ENCODE results near the gene BSX. TPM values are rescaled to one million over a fixed set of nuclear protein-coding genes. Genes with fewer than 3 reads are reported as not detected.

The BSX gene
- total RNA-seq, 1 donor from 2014 or later, result not detected

GRCh38 chr11:123018702-123019101, 37.1 kb upstream of the BSX start:
- peaks cover 5% of the 10 kb centered on the region for H3K4me1 ChIP-seq
- H3K27ac Mint-ChIP-seq, result no peak overlapping the region
- no peaks in the 10 kb centered on the region for H3K36me3 Mint-ChIP-seq
- H2AFZ ChIP-seq (replicated peaks), result no peak overlapping the region
- H3K27me3 ChIP-seq, result no peaks in the 10 kb centered on the region
- H4K20me1 ChIP-seq (ENCODE audit: low read depth), result no peaks in the 10 kb centered on the region
- H3K4me3 Mint-ChIP-seq, result no peak overlapping the region
- peaks cover 5% of the 10 kb centered on the region for H3K27me3 Mint-ChIP-seq (ENCODE audit: insufficient read depth, low read depth)
- no peak overlapping the region for H3K4me2 ChIP-seq
- no peak overlapping the region for H3K9ac ChIP-seq
- H3K9me3 Mint-ChIP-seq, result no peaks in the 10 kb centered on the region
- no peaks in the 10 kb centered on the region for H3K36me3 ChIP-seq
- no peaks in the 10 kb centered on the region for H3K79me2 ChIP-seq (ENCODE audit: low read depth)
- no peaks in the 10 kb centered on the region for H3K9me3 ChIP-seq (ENCODE audit: low read depth)
- H3K4me1 Mint-ChIP-seq, result peaks cover 4% of the 10 kb centered on the region
- H3F3A ChIP-seq (ENCODE audit: low read depth), result no peaks in the 10 kb centered on the region
- no peak for DNase-seq (ENCODE audit: low spot score)
- no peak overlapping the region for H3K27ac ChIP-seq
- TF ChIP-seq CTCF (IDR thresholded peaks at IDR 0.05) (no peak), EZH2 (IDR thresholded peaks at IDR 0.05) (no peak), EZH2phosphoT487 (IDR thresholded peaks at IDR 0.05) (no peak)
- H3K4me3 ChIP-seq, result no peak overlapping the region

DNA sequence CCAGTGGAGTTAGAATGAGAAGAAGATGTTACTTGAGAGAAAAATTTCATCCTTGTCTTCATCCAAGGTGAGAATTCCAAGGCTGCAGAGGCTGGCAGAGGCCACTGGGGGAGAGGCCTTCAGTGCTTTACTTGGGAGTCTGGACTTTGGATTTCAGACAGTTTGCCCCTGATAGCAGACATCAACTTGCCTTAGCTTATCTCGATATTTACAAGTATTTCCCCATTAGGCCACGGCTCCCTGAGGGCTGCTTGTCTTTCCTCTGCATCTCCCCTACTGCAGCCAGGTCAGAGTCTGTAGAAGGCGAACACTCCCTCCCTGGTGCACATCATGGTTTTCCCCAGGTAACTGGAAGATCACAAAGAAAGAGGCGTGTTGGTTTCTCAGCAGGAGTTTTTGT, 29.9 kb upstream of the BSX start:
- H3K4me1 ChIP-seq, result peaks cover 14% of the 10 kb centered on the region
- H3K9ac ChIP-seq, result no peak overlapping the region
- DNase-seq (ENCODE audit: low spot score), result no peak
- H3K4me2 ChIP-seq, result no peak overlapping the region
- H3K27me3 ChIP-seq, result no peaks in the 10 kb centered on the region
- H2AFZ ChIP-seq (replicated peaks), result no peak overlapping the region
- H3K9me3 Mint-ChIP-seq, result no peaks in the 10 kb centered on the region
- no peaks in the 10 kb centered on the region for H3K36me3 Mint-ChIP-seq
- H3K36me3 ChIP-seq, result no peaks in the 10 kb centered on the region
- H3K4me3 Mint-ChIP-seq, result no peak overlapping the region
- H3K27ac Mint-ChIP-seq, result no peak overlapping the region
- TF ChIP-seq EZH2 (IDR thresholded peaks at IDR 0.05), result no peak
- TF ChIP-seq CTCF (IDR thresholded peaks at IDR 0.05), result no peak
- TF ChIP-seq EZH2phosphoT487 (IDR thresholded peaks at IDR 0.05), result no peak
- H4K20me1 ChIP-seq (ENCODE audit: low read depth), result no peaks in the 10 kb centered on the region
- no peak overlapping the region for H3K4me3 ChIP-seq
- H3K79me2 ChIP-seq (ENCODE audit: low read depth), result no peaks in the 10 kb centered on the region
- no peaks in the 10 kb centered on the region for H3K27me3 Mint-ChIP-seq (ENCODE audit: insufficient read depth, low read depth)
- H3K4me1 Mint-ChIP-seq, result peaks cover 10% of the 10 kb centered on the region
- no peaks in the 10 kb centered on the region for H3K9me3 ChIP-seq (ENCODE audit: low read depth)
- H3K27ac ChIP-seq, result no peak overlapping the region
- peaks cover 21% of the 10 kb centered on the region for H3F3A ChIP-seq (ENCODE audit: low read depth)

DNA sequence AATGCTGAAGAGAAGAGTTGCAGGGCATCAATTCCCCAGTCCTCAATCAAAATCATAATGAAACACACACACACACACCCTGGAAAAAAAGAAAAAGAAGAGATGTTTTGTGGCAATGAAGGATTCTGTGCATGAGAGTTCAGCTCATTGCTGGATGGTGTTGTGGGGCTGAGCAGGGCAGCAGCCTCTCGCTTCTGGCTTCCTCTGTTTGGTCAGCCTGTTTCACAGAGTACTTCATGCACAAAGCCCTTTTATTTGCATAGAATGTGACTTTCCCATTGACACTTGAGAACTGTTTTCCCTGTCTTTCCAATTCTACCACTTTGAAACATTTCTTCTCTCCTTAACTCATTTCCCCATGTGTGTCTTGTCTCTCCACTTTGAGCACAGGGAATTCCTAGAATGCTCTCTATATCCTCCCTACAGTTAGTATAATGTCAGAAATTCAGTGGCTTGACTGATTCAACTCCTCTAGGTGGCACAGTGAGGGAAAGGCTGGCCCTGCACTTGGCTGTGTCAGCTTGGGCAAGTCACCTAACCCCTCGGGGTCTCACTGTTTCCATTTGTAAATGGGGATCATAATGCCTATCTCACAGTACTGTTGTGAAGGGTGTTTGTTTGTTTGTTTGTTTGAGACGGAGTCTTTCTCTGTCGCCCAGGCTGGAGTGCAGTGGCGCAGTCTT, 25.4 kb upstream of the BSX start:
- Histone ChIP-seq H4K20me1 (ENCODE audit: low read depth) (no peaks in the 10 kb centered on the region), H3K4me3 (no peak overlapping the region), H3K9ac (no peak overlapping the region), H3K79me2 (ENCODE audit: low read depth) (no peaks in the 10 kb centered on the region), H3K9me3 (ENCODE audit: low read depth) (no peaks in the 10 kb centered on the region), H3F3A (ENCODE audit: low read depth) (peaks cover 12% of the 10 kb centered on the region), H3K36me3 (no peaks in the 10 kb centered on the region), H2AFZ (replicated peaks) (no peak overlapping the region), H3K4me2 (no peak overlapping the region), H3K27me3 (no peaks in the 10 kb centered on the region), H3K27ac (no peak overlapping the region), H3K4me1 (peaks cover 10% of the 10 kb centered on the region)
- Mint-ChIP-seq H3K9me3 (no peaks in the 10 kb centered on the region), H3K36me3 (no peaks in the 10 kb centered on the region), H3K27ac (no peak overlapping the region), H3K4me1 (peaks cover 4% of the 10 kb centered on the region), H3K27me3 (ENCODE audit: insufficient read depth, low read depth) (no peaks in the 10 kb centered on the region), H3K4me3 (no peak overlapping the region)
- TF ChIP-seq CTCF (IDR thresholded peaks at IDR 0.05) (no peak), EZH2 (IDR thresholded peaks at IDR 0.05) (no peak), EZH2phosphoT487 (IDR thresholded peaks at IDR 0.05) (no peak)
- DNase-seq (ENCODE audit: low spot score), result no peak
